Esophagus muscularis mucosa (tissue), 3 donors: ENCODE measurements around the gene TMEM237.

Experiments used
- POLR2A ChIP-seq: fragments of 450-650 bp; IDR thresholded peaks from one replicate; pipeline ENCODE4 v1.6.1; 2017; ENCODE audit warnings: antibody characterized with exemption, moderate library complexity, mild to moderate bottlenecking, low read depth
- TF ChIP-seq, protein P1 (sequence below), 3 experiments: fragments of 200-600 bp in 2 of 3; fragments of 450-650 bp in 1 of 3; sonication (generic) in 2 of 3; IDR thresholded peaks; one replicate each; pipeline ENCODE4 v1.5.1; 2017 to 2019; ENCODE audit warnings: antibody characterized with exemption in 3 of 3, mild to moderate bottlenecking in 2 of 3, moderate library complexity in 1 of 3

DNA sequence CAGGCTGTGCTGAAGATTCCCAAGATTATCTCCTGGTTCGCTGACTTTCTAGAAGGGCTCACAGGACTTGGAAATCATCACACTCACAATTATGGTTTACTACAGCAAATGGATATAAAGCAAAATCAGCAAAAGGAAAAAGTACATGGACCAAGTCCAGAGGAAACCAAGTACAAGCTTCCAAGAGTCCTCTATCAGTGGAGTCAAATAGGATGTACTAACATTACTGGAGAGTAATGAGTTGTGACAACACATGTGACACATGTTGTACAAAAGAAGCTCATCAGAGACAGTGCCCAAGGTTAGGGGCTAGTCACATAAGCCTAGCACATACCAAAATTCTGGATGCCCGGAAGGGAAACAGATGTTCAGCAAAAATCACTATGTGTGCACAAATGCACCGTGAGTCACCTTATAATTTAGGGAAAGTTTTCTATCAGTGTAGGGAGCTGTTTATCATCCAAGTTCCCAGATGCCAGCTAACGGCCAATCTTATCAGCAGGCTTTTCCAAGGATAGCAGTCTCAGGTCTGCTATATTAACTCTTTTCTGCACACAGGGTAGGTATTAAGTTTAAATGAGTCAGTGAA is 9.5 kb downstream of the TMEM237 start:
- TF ChIP-seq, protein P1, sequence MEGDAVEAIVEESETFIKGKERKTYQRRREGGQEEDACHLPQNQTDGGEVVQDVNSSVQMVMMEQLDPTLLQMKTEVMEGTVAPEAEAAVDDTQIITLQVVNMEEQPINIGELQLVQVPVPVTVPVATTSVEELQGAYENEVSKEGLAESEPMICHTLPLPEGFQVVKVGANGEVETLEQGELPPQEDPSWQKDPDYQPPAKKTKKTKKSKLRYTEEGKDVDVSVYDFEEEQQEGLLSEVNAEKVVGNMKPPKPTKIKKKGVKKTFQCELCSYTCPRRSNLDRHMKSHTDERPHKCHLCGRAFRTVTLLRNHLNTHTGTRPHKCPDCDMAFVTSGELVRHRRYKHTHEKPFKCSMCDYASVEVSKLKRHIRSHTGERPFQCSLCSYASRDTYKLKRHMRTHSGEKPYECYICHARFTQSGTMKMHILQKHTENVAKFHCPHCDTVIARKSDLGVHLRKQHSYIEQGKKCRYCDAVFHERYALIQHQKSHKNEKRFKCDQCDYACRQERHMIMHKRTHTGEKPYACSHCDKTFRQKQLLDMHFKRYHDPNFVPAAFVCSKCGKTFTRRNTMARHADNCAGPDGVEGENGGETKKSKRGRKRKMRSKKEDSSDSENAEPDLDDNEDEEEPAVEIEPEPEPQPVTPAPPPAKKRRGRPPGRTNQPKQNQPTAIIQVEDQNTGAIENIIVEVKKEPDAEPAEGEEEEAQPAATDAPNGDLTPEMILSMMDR (IDR thresholded peaks at IDR 0.05): no peak
- TF ChIP-seq POLR2A: no peak
